Measurements from ENCODE around the gene ARSB.

Gene ARSB

GRCh38 chr5:78771260-78772205 lies 213.6 kb downstream of the ARSB start:
- no peak overlapping the region for H3K4me3 ChIP-seq (ENCODE audit: low read depth, low read length)
- no peaks in the 10 kb centered on the region for H3K27me3 ChIP-seq (replicated peaks)
- no peak overlapping the region for H3K27ac ChIP-seq
- no peak for TF ChIP-seq CTCF (IDR thresholded peaks at IDR 0.05; ENCODE audit: low read depth, low read length, missing control alignments)
- in situ Hi-C loops (cut with HindIII; ENCODE audit: low pct_ligation_motif_present, low sequenced_read_pairs) = no loop called here
- no peak for DNase-seq
- H3K36me3 ChIP-seq (replicated peaks) = no peaks in the 10 kb centered on the region

GRCh38 chr5:78768781-78769380 lies 216.2 kb downstream of the ARSB start:
- no peak overlapping the region for H3K4me3 ChIP-seq (ENCODE audit: low read depth, low read length)
- no peaks in the 10 kb centered on the region for H3K27me3 ChIP-seq (replicated peaks)
- no peak overlapping the region for H3K27ac ChIP-seq
- in situ Hi-C loops (cut with HindIII; ENCODE audit: low pct_ligation_motif_present, low sequenced_read_pairs) = no loop called here
- TF ChIP-seq CTCF (IDR thresholded peaks at IDR 0.05; ENCODE audit: low read depth, low read length, missing control alignments) = no peak
- no peak for DNase-seq
- H3K36me3 ChIP-seq (replicated peaks) = no peaks in the 10 kb centered on the region

- Histone ChIP-seq H3K36me3 (replicated peaks) (no peaks in the 10 kb centered on the region), H3K27ac (no peak overlapping the region), H3K4me3 (ENCODE audit: low read depth, low read length) (no peak overlapping the region), H3K27me3 (replicated peaks) (no peaks in the 10 kb centered on the region)
- in situ Hi-C loops (cut with HindIII; ENCODE audit: low pct_ligation_motif_present, low sequenced_read_pairs) = no loop called here
- TF ChIP-seq CTCF (IDR thresholded peaks at IDR 0.05; ENCODE audit: low read depth, low read length, missing control alignments) = no peak
- no peak for DNase-seq
These were observed 218.7 kb downstream of the ARSB start for GRCh38 chr5:78766412-78766762.

- no peak for TF ChIP-seq CTCF (IDR thresholded peaks at IDR 0.05; ENCODE audit: low read depth, low read length, missing control alignments)
- Histone ChIP-seq H3K27me3 (replicated peaks) (no peaks in the 10 kb centered on the region), H3K27ac (no peak overlapping the region), H3K4me3 (ENCODE audit: low read depth, low read length) (no peak overlapping the region), H3K36me3 (replicated peaks) (no peaks in the 10 kb centered on the region)
- DNase-seq = no peak
- in situ Hi-C loops (cut with HindIII; ENCODE audit: low pct_ligation_motif_present, low sequenced_read_pairs) = no loop called here
These were observed 219.2 kb downstream of the ARSB start for GRCh38 chr5:78765756-78766411.

- TF ChIP-seq CTCF (IDR thresholded peaks at IDR 0.05; ENCODE audit: low read depth, low read length, missing control alignments) = no peak
- Histone ChIP-seq H3K4me3 (ENCODE audit: low read depth, low read length) (no peak overlapping the region), H3K36me3 (replicated peaks) (no peaks in the 10 kb centered on the region), H3K27me3 (replicated peaks) (no peaks in the 10 kb centered on the region), H3K27ac (no peak overlapping the region)
- in situ Hi-C loops (cut with HindIII; ENCODE audit: low pct_ligation_motif_present, low sequenced_read_pairs) = no loop called here
- DNase-seq = no peak
These were observed 220.0 kb downstream of the ARSB start for GRCh38 chr5:78765116-78765515.

Data from brain microvascular endothelial cell (primary cell).